GM21717 (cell line): ENCODE data around the gene ARHGEF38.
"Not testable (repeated sequence)": the region's sequence is repeated elsewhere in the genome, so short reads cannot be mapped to it uniquely, and the experiment has no call there.

Source experiments
- ATAC-seq: cut with Tn5 transposase; IDR thresholded peaks from one replicate; pipeline ENCODE4 v1.9.1; 2021; ENCODE audit warnings: mild to moderate bottlenecking, moderate library complexity; ENCODE audit not compliant: unreplicated experiment

ARHGEF38 gene

DNA sequence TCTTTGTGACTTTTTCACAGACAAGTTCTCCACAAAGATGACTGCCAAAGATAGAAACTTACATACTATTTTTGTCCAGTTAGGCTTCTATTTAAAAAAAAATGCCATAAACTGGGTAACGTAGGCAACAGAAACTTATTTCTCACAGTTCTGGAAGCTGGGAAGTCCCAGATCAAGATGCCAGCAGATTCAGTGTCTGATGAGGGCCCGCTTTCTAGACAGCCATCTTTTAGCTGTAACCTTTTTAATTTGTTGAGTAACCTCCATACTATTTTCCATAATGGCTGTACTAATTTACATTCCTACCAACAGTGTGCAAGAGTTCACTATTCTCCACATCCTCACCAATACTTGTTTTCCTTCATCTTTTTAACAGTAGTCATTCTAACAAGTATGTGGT is 55.5 kb downstream of the ARHGEF38 start:
- no peak for ATAC-seq

DNA sequence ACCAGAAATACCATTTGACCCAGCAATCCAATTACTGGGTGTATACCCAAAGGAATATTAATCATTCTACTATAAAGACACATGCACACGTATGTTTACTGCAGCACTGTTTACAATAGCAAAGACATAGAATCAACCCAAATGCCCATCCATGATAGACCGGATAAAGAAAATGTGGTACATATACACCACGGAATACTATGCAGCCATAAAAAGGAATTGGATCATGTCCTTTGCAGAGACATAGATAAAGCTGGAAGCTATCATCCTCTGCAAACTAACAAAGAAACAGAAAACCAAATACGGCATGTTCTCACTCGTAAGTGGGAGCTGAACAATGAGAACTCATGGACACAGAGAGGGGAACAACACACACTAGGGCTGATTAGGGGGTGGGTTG is 57.4 kb downstream of the ARHGEF38 start:
- not testable (repeated sequence) for ATAC-seq

DNA sequence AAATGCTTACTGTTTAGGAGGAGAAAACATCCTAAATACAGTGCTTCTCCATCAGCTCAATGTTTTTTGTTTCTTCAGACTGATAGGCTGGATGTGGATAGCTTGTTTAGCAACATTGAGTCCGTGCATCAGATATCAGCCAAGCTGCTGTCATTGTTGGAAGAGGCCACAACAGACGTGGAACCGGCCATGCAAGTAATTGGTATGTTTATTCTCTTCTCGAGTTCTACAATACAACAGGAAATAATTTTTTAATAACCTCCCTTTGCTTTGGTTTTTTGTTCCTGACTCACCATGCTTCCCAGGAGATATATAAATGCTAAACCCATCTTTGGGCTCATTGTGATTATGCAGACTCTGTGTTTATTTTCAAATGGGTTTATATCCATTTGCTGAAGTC is 60.9 kb downstream of the ARHGEF38 start:
- no peak for ATAC-seq

DNA sequence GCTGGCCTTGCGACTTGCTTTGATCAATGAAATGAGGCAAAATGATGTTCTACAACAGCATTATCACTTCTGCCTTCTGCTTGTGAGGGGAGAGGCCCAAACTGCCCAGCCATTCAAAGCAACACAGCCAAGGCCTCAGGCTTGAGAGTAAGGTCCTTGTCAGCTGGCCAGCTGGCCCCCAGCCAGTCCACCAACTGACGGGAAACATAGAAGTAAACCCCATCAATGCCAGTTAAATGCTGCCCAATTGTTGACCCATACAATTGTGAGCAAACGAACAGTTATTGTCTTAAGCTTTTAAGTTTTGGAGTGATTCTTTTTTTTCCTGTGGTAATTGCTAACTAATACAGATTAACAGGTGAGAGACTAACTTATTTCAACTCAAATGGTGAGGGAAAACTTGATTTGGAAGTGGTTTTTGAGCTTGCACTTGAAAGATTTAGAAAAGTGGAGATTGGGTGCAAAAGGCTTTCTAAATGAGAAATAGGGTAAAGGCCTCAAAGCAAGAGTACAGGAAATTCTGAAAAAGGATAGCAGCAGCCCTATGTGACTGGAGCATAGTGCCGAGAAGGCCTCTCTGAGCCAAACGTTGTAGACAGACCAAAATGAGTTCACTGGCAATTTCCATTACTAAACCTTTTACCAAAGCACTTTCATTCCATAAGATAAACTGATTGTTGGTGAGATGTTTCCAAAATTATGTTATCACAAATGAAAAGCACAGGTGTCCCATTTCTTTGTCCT is 66.9 kb downstream of the ARHGEF38 start:
- no peak for ATAC-seq

DNA sequence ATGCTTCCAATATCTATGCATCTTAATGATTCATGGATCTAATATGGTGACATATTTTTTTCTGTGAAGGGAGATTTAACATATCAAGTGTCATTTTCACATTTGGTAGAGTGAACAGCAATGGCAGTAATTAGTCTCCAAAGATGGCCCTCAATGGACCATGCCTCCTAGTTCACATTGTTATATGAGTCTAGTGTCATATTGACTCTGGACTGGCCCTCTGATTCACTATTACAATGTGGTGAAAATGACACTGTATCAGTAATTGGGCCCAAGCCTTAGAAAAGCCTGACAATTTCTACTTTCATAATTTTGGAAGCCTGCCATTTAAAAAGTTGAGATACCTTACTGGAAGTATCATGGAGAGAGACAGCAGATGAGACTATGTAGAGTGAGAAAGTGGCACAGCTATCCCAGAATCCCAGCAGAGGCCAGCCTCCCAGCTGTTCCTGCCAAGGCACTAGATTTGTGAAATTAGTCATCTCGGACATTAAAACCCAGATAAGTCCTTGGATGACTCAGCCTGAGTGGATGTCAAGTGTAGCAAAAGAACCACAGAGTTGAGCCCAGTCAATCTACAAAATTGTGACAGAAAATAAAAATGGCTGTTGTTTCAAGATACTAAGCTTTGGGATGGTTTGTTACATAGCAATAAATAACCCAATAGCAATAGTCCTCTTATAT is 68.4 kb downstream of the ARHGEF38 start:
- ATAC-seq = no peak

DNA sequence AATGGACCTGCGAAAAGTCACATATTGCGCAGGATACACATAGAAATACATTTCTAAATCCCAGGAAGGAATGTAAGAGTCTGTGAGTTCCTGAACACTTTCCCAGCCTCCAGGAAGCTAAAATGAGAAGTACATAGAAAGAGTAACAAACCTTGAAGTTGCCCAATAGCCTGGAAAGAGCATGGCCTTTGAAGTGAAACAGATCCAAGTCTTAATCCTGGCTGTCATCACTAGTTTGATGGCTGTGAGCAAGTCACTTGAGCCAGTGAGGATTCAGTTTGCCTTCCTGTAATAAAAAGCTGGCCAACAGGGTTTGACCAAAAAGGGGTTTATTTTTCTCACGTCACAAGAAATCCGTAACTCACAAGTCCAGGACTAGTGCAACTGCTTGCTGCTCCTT is 69.8 kb downstream of the ARHGEF38 start:
- no peak for ATAC-seq

DNA sequence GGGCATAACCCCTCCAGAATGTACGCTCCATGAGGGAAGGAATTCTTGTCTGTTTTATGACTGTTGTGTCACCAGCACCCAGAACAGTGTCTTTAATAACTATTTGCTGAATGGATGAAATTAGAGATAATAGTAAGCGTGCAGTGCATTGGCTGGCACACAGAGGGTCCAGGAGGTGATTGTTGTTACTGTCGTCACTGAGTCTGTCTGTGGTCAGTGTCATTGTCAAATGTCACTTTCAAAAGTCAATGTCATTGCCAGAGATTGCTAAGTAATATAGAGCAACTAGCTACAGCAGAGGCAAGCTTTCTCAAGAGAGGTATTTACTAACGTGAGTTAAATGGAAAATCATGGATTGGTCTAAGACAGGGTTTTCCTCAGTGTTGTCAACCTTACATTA is 70.7 kb downstream of the ARHGEF38 start:
- ATAC-seq = no peak

DNA sequence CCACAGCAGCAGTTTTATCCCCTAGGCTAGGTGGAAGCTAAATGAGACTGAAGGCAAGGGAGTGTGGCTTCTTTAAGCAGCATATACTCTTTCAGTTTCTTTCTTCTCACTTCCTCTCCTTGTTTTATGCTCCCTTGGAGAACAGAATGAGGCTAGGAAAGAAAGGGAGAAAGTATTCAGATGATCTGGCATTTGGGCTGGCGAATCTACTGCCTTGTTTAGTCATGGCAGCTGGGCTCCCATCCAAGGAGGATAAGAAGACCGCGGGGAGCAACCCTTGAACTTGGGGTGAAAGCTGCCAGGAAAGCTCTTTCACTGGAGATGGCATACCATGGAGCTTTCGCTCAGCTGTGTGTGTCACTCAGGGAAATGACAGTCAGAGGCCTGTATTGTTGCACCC is 72.1 kb downstream of the ARHGEF38 start:
- peak; percentile 67 for ATAC-seq

DNA sequence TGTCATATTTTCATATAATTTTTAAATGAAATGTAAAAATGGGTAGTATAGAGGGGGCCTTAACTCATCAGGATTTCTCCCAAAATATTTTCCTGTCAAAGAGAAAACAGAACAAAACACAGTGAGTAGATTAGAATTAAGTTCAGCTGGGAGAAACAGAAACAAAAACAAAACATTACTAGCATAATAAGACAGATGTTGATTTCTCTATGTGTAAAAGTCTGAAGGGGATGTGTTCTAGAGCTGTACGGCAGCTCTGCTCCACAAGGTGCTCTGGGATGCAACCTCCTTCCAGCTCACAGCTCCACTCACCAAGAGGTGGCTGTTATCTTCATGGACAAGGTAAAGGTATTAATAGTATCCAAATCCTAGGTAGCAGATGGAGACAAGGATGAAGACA is 72.8 kb downstream of the ARHGEF38 start:
- no peak for ATAC-seq

DNA sequence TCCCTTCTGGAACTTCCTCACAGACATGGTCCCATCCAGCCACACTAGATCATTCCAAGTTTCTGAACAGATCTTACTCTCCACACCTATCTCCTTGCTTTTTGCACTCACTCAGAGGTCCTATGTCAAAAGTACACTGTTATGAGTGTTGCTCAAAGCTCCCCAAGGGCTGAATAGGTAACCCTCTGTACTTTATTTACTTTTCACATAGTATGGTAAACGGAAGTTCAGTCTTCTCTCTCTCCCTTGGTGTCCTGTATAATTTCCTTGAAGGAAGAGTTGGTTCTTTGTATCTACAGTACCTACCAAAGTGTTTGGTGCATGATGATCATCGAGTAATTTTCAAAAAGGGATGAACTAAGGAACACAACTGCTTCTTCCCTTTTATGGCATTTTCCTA is 74.4 kb downstream of the ARHGEF38 start:
- no peak for ATAC-seq

DNA sequence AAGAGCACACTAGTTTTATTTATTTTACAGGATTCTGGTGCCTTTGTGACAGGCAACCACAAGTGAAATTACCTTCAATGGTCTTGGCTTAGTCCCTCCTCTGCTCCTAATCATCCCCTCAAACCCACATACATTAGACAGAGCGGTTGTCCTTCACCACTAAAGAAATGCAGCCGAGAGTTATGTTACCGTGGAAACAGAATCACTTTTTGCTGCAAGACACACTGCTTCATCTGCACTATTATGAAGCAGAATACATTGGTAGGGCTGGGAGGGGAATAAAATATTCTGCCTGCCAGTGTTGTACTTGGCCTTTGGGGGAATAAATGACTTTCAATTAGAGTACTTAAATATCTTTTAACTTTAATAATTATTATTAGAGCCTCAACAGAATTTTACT is 75.2 kb downstream of the ARHGEF38 start:
- no peak for ATAC-seq

DNA sequence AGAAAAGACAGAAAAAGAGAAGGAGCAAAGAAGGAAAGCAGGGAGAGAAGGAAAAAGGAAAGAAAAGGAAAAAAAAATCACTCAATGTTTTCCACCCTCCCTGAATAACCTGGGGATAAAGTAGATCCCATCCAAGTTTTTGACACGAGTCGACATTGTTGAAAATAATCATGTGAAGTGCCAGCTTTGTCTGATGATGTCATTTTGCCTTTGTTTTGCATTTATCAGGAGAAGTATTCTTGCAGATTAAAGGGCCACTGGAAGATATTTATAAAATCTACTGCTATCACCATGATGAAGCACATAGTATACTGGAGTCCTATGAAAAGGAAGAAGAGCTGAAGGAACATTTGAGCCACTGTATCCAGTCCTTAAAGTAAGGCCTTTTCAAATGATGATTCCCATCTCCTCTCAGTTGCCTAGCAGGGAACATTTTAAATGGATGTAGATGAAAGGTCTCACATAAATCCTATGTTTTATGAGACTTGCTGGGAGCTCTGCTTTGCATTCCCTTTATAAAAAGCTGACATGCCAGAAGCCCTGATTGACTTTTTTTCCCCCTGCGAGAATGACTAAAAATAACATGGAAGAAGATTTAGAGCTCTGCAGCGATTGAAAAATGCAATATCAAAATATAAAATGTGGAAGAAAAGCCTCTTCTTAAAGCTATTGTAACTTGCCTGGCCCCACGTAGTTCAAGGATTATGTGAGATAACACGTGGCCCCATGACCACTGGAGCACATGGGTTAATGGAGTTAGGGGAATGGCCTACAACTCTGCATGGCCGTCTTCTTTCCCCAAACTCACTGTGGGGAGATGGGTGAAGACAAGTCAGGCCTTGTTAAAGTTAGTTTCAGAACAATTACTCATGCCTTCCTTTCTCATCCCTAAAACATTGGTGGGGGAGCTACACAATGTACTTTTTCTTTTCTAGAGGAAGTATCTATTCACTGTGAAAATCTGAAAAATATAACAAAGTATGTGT is 78.5 kb downstream of the ARHGEF38 start:
- no peak for ATAC-seq

DNA sequence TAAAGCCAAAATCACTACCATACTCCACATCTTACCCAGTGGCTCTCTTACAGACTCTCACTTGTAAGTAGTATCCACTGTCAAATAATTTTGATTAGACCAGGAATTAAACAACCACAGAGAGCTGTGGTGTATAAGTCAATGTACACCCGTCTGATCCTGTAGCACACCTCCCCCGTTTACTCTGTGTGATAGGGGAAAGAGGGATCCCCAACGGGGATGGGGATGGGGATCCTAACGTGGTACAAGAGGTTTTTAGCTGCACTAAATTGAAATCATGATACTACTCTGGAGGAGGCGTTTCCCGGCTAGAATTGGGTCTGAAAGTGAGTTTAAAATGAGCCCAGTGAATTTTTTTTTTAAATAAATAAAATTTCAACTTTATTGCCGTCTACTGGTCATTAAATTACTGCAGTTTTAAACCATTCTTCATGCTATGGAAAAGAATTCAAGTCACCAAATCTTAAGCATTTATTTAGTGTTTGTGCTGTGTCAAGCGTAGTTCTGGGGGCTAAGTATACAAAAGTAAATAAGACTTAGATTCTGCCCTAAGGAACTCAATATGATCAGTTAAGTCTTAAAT is 79.5 kb downstream of the ARHGEF38 start:
- ATAC-seq = no peak

DNA sequence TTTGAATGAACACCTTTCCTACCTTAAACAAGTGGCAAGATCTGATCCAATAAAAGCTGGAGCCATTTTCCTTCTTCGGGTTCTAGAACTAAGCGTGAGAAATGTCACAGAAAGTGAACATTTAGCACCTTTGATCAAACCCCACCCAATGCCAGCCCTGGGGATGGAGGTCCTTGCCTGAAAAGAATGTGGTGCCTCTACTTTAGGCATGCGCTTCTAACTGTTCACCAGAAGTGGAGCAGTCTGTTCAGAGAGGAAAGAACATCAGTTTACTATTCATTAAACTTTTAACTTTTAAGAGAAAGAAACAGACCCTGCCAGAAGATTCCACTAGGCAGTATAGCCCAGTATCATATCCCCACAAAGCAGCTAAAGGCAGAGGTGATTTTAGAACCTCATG is 80.2 kb downstream of the ARHGEF38 start:
- no peak for ATAC-seq

DNA sequence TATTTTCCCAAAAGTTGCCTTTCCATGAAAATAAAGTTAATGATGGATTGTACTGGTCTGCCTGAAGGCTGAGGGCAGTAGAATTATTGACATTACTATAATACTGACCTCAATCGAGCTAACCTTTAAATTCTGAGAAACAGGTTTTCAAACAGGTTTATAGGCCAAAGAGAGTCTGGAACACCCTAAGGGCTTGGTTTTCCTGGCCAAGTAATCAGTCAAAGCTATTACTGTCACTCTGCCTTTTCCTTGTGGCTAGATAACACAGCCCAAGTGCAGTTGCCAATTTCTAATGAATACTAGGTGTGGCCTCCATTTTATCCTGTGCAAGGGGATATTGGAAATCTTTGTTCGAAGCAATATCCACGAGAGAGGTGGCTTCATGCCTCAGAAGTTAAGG is 80.8 kb downstream of the ARHGEF38 start:
- no peak for ATAC-seq

DNA sequence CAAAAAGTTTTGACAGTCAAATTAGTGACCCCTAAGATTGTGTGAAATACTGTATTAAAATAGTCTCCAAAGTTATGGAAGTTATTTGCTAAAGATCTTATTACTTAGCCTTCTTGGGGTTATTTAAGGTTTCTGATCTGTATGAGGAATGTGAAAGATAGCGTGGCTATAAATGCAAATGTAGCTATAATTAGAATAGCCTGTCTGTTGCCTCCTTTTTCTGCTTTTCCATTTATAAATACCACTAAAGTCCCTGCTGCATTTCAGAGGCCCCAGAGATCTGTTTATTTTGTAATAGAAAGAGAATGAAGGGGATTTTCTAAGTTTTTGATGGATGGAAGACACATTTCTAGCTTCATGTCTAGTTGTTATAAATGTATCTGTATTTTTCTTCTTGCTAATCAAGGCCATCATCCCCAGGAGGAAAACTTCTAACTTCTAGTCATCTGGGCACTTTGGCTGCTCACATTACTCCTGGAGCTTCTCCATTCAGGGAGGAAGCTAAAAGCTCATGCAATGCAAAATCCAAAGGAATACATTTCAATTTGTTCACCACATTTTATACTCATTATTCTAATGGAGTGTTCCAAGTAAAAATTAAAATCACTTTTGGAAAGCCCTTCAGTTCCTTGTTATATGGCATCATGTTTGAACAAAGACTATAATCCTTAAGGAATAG is 82.1 kb downstream of the ARHGEF38 start:
- ATAC-seq = no peak

DNA sequence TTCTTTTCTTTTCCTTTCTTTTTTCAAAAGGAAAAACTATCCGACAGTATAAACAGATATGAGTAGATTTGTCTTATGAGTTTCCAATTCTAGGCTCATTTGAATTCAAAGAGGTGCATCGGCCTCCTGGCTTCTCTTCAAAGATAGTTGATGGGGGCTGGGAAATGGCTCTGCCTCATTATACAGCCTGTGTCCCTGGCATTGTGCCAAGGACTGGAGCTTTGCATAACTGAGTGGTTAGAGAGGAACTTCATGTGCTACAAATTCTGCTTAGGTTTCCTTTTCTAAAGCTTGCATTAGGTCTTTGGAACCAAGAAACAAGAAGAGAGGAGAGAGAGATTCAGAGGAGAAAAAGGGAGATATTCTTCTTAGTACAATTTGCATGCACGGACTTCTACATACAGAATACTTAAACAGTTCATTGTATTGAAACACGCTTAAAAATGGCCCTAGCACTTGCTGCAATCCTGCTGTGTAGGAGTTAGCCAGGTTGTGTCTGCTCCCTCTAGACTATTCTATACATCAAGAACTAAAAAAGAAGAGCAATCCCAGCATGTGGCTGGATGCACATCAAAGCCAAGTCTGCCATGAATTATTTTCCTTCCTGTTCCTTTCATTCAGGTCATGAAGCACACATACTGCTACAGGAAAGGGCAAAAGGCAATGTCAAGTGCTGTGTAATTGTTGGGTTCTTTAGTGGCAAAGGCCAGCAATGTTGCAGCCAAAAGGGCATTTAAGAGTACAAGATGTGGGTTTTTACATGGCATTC is 85.2 kb downstream of the ARHGEF38 start:
- ATAC-seq = peak; percentile 88

DNA sequence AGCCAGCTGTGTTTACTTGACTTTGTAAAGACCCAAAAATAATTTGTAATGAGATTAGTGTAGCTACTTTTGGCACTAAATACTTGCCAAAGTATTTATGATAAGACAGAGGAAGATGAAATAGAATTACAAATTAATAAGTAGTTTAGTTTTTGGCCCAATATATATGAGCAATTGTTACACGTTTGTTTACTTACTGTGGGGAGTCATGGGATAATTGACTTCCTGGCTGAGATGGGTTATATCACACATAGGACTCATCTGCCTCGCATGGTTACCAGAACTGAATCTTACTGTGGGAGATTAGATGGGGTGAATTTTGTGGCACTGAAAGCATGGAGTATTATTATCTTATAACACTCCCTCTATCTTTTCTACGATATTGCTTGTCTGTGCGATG is 89.4 kb downstream of the ARHGEF38 start:
- ATAC-seq = no peak

DNA sequence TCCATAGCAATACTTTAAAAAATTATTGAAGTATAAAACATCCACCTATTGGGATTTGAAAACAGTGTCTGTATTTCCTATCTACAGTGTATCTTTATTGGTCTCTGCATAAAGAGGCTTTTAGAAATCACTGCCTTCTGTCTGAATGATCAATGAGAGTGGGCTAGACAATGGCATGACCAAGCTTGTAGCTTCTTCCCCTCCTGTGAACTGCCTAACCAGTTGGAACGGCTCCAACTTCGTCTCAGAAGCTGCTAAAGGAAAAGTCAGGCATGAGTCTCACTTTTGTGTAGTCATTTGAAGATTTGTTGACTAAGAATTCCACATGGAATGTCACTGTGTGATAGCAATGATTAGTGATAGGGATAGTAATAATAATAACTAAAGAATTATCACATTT is 91.8 kb downstream of the ARHGEF38 start:
- no peak for ATAC-seq

DNA sequence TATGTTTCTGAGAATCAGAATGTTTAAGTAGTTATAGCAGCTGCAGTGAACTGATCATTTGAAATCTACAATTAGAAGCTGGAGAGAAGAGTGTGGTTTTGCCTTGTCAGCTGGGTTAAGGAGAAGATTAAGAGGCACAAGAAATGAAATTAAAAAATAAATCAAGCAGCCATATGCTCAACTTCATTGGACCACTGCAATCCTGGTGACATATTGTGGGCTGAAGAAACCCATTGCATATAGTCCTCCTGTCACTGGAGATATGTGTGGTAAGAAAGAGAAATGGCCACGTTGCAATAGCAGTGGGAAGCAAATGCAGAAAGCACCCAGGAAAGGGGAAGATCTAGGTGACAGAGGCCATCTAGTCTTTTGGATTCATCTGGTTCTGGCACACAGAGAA is 93.0 kb downstream of the ARHGEF38 start:
- ATAC-seq = no peak
